8988T (cell line): ENCODE results near the gene SFRP5.

Source experiments
- DNase-seq: peaks from one replicate; pipeline ENCODE4 v3.0.0; 2011

The SFRP5 gene

DNA sequence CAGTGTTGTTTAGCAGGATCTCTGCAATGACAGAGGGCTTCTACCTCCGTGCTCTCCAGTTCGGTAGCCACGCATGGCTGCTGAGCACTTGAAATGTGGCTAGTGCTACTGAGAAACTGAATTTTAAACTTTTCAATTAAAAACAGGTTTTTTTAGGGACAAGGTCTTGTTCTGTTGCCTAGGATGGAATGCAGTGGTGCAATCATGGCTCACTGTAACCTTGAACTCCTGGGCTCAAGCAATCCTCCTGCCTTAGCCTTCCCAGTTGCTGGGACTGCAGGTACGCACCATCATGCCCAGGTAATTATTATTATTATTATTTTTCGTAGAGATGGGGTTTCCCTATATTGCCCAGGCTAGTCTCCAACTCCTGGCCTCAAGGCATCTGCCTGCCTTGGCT lies 13.4 kb upstream of the SFRP5 start:
- no peak for DNase-seq

DNA sequence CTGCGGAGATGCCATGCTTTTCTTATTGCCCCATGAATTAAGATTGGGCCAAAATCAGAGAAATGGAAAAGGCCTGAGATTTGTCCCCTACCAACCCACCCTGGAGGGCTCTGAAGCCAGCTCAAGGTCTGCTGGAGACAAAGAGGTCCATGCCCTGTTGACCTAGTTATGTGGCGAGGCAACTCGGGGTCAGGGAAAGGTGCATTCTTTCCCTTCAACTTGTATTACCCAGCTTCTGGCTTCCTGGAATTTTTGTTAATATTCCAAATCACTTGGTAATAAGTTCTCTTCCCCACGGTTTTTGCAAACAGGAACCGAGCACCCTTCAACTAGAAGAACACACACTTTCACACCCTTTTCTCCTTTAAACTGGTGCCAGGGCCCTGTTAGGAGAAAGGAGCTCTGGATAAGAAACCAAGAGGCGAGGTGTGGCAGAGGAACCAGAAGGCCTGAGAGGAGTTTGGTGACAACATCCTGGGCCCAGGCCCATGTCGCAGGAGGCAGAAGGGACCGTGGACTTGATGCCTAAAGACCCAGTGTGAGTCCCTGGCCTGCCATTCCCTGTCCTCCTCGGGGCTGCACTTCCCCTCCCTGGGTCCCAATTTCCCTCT lies 12.5 kb upstream of the SFRP5 start:
- DNase-seq, result no peak

DNA sequence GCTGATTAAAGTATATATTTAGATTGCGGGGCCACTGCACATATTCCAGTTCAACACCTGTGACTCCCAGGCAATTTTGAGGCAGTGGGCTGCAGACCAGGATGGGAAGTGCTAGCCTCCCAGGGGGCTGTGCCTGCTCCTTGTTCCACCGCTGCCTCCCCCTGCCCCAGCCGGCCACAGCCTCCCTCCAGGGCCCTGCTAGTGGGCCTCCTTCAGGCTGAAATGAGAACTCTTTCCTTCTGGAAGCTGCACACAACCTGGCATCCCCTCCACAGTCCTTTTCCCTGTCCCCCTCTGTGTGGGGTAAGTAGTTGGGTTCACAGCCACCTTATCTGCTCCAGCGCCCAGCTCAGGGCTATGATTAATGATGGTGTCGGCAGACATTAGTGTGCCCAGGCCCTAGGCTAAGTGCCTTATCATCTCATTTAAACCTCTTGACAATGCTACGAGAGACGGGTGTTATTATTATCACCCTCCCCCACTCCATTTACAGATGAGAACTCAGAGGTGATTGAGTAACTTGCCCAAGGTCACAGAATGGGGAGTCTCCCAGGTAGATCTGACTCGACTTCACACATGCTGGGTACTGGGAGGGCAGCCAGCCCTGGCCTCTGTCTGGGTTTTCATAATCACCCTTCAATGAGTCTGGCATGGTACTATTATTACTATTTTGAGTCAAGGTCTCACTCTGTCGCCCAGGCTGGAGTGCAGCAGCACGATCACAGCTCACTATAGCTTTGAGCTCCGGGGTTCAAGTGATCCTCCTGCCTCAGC lies 10.8 kb upstream of the SFRP5 start:
- DNase-seq, result no peak

DNA sequence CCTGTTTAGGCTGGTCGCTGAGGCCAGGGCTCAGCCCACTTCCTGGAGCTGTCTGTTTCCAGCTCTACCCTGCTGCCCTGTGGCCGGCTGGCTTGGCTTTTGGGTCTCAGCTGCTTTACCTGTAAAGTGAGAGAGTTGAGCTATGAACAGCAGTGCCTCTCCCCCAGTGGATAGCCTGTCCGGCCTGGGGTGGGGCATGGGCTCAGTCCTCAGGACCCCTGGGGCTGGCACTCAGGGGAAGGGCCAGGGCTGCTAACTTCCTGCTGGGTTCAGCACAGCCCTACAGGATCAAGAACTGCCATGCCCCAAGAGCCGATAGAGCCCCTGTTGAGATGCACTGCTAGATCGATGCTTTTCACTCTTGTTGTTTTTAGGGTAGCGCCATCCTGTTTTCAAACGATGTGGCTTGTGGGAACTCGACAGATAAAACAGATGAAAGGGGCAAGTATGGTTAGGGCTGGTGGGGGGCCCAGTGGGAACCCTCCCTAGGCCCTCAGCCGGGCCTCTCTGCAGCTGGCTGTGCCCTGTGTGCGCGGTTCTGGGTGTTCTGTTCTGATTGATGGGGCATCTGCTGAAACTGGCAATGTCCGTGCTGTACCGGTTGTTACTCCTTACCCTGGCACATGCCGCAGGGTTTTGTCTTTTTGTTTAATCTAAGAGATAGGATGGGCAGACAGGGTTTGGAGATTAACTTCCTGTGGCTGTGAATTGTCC lies 10.0 kb upstream of the SFRP5 start:
- DNase-seq, result no peak

DNA sequence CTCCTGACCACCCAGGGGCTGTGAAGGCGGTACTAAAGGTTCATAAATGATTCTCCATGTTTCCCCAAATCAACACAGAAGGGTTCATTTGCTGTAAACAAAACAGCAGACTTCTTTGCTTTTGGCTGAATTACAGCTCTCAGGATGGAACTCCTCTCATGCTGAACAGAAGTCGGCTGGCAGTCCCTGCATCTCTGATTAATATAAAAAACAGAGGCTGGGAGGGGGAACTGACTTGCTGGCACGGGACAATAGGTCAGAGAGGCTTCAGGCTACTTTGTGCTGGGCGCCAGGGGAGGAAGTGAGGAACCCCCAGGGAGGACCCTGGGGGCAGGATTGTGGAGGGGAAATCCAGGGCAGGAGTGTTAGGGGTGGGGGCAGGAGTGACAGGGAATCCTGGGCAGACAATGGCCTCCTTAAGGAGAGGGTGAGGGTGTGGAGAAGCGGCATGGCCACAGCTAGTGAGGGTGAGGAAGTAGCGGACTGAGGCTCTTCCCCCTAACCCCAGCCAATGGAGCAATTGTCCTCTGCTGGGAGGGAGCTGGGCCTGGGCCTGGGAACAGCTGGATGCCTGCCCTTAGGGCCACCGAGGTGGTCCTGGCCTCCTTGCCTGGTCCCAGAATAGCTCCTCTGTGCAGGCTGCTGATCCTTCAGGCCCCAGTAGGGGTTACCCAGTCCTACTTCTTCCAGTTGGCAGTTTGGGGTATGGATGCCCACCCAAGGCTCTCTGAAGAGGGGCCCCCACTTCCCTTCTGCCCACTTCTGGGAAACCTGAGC lies 9.2 kb upstream of the SFRP5 start:
- DNase-seq, result no peak

DNA sequence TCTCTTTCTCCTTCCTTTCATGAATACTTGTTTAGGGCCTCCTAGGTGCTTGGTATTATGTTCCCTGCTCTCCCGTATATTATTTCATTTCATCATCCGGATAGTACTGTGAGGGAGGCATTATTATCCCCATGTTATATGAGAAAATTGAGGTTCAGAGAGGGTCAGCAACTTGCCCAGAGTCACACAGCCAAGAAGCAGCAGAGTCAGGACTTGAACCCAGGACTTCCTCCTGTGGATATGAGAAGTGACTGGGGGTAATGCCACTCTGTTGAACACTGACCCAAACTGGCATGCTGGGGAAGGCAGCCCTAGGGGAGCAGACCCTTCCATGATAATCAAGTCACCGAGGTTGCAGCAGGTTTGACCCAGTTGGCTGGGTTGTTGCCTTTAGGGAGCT lies 8.2 kb upstream of the SFRP5 start:
- no peak for DNase-seq

DNA sequence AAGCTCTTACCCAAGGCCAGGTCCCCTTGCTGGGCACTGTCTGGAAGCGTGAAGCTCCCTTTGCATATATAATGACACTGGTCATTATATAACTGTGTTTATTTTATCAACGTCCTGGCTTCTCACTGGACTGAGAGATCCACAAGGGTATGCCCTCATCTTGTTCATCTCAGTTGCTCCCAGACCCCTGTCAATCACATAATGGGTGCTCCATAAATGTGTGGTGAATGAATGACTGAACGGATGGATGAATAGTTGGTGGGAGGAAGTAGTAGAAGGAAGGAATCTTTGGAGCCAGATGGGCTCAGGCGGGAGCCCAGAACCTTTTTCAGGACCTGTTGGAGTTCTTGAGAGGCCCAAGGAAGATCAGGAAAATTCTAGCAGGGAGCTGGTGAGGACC lies 7.7 kb upstream of the SFRP5 start:
- DNase-seq, result no peak

DNA sequence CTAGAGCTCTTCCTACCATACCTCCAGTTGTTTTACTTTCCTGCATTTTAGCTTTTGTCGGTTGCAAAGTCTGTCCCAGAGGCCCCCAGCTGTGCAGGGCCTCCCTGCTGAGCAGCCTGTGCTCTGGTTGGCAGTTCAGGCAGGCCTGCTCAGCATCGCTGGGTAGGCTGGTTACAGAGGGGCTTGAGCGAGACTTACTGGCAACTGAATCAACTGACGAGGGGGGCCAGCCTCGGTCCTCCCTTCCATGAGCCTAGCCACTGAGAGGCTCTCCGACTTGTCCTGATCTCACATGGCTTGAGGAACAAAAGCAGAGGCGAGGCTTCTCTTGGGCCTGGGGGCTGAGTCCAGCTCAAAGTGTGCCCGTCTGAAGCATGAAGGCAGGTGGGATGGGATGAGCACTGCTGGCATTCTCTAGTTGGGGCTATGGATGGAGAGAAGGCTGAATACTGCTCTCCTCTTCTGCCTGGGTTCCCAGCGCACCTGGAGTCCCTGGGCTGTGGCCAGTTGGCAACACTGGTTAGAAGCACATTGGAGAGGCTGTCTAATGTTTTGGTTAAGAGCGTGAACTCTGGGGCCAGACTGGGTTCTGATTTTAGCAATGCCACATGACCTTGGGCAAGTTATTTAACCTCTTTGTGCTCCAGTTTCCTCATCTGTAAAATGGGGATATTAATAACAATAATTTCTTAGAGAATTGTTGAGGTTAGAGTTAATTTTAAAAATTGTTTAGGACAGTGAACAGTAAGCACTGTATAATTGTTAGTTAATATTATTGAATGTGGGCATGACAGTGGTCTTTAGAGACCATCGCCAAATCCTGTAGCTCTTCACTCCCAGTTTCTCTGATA lies 6.9 kb upstream of the SFRP5 start:
- no peak for DNase-seq

DNA sequence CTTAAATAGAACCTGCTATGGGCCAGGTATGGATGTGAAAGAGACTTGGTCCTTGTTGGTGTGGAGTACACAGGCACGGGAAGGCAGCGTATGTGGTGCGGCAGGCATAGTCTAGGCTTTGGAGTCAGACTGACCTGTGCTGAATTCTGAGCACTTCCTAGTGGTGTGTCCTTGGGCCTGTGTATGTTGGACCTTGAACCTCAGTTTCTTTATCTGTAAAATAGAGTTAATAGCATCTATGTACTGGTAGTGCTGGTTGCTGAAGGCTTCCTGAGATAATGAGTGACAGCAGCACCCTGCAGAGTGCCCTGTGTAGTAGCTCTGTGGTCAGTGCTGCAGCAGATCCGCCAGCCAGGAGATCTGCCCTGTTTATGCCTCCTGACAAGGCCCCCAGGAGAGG lies 5.3 kb upstream of the SFRP5 start:
- no peak for DNase-seq

DNA sequence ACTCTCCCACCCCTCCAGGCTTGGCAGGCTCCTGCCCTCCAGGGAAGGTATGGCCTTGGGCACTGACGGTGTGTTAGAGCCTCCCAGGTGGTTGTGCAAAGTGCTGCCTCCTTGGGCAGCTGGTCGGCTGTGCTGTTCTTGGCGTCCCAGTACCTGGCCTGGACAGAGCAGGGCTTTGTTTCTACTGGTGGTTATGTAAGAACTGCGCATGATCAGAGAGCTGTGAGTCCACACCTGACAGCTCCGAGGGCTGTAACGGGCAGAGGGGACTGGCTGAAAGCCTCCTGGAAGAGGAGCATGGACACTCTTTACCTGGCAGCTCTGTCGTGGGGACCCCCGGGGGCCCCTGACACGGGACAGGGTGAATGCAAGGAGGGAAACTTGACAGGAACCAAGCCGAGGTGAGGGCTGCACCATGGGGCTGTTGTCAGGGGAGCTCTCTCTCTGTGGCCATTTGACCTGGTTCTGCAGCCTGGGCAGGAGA lies 3.1 kb upstream of the SFRP5 start:
- DNase-seq, result no peak

DNA sequence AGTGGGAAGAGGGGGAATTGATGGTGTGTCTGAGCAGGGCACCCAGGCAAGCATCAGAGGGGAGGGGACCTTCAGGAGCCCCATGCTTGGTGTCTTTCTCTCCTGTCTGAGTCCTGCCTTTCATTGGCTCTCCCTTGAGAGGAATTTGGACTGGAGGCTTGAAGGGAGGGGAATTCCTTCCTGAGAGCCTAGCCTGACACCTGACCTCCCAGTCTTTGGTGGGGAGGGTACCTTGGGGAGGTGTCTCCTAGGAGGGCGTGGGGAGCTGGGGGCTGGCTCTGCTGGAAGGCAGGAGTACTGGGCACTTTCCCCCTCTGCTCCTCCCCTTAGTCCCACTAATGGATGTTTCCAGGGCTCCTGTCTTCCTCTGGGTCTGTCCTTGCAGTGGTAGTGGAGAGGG lies 1.3 kb upstream of the SFRP5 start:
- DNase-seq, result no peak

DNA sequence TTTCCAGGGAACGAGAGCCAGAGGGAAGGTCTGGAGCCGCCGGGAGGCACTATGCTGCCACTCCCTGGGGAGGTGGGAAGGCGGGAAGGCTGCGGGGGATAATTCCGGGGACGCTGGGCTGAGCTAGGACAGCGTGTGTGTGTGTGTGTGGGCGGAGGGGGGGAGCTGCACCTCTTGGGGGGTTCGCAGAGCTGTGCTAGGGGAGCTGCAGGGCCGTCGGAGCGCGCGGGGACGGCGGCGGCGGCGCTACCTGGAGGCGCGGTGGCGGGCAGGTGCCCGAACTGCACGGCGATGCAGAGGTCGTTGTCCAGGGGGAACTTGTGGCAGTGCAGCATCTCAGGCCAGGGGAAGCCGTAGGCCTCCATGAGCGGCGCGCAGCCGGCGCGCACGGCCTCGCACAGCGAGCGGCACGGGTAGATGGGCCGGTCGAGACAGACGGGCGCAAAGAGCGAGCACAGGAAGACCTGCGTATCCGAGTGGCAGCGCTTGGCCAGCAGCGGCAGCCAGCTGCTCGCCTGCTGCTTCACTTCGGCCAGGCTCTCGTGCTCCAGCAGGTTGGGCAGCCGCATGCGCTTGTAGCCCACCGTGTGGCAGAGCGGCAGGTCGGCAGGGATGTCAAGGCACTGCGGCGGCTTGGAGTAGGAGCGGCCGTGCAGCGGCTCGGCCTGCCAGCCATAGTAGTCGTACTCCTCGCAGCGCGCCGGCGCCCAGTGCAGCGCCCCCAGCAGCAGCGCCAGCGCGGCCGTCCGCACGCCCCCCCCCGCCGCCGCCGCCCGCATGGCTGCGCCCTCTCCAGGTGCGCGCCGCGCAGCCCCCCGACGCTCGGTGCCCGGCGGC lies 526 bp downstream of the SFRP5 start:
- peak; percentile 84 for DNase-seq

DNA sequence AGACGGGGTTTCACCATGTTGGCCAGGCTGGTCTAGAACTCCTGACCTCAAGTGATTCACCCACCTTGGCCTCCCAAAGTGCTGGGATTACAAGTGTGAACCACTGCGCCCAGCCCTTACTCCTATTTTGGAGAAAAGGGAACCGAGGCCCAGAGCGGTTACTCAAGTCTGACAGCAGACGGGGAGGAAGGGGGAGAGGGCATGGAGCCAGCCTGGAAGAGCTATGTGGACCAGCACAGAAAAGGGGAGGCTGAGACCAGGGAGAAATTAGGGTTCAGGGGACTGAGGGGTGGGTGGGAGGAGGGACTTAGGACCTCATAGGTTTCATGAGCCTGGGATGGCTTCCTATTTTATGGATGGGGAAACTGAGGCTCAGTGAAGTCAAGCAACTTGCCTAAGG lies 1.5 kb downstream of the SFRP5 start:
- no peak for DNase-seq

DNA sequence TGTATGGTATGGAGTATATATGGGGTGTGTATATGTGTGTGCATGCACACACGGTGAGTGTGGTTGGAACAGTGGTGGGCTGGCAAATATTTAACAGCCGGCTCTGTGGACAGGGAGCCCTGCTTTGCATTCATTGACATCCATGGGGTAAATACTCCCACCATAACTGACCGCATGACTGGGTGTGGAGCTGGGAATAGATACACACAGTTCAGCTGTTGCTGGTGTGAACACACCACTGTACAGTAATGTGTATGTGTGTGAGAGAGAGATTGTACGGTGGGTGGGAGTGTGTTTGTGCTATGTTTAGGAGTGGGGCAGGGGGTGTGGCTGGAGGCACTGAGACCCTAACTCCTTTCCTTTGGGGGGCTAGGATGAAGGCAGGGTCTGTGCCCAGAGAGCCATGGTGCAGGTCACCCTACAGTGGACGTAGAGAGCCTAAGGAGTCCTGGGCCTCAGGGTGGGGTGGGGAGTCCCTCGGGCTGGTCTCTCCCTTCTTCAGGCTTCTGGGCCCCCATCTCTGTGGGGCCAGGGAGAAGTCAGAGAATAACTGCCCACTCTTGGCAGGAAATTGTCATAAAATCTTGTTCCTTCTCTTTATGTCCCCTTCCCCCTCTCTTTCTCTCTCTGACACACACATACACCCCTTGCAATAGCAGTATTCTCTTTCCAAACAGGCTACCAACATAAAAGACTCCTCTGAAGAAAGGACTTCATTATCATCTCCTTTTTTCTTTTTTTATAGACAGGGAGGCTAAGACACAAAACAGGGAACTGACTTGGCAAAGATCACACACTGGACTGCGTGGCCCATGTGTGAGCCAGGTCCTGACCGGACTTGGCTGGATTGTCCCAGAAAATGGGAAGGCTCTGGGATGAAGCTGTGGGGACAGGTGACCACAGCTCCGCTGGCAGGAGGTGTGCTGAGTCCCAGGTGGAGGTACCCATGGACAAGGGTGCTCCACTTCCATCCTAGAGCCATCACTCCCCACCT lies 3.2 kb downstream of the SFRP5 start:
- DNase-seq, result peak; percentile 10

DNA sequence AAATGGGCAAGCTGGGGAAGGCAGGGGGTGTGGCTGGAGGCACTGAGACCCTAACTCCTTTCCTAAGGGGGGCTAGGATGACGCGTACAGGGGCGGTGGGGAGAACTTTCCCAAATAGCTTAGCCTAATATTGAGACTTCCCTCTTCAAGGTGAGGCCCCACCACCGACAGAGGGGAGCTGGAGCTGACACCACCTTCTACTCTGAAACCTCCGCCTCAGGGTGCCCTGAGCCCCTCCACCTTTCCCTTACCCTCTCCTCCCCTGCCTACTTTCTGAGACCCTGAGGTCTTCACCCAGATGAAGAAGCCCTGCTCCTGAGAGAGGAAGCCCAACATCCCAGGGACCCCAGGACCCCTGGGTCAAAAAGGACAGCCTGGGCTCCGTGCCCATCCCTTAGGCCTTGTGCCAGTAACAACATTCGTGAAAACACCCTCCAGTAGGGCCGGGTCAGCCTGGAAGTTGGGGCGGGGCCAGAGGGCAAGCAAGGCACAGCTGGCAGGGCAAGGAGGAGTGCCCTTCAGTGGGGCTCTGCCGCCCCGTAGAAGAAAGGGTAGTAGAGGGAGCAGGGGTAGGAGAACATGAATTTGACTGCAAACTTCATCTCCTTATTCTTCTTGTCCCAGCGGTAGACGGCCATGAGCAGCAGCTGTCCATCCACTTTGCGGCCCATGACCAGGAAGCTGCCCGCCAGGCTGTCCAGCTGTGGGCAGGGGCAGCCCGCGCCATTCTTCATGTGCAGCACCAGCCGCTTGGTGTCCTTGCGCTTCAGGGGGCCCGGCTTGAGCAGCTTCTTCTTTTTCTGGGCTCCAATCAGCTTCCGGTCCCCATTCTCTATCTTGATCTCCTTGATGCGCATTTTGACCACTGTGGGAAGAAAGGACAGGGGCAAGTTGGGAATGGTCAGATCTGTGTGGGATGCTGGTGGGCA lies 4.5 kb downstream of the SFRP5 start:
- peak; percentile 20 for DNase-seq

DNA sequence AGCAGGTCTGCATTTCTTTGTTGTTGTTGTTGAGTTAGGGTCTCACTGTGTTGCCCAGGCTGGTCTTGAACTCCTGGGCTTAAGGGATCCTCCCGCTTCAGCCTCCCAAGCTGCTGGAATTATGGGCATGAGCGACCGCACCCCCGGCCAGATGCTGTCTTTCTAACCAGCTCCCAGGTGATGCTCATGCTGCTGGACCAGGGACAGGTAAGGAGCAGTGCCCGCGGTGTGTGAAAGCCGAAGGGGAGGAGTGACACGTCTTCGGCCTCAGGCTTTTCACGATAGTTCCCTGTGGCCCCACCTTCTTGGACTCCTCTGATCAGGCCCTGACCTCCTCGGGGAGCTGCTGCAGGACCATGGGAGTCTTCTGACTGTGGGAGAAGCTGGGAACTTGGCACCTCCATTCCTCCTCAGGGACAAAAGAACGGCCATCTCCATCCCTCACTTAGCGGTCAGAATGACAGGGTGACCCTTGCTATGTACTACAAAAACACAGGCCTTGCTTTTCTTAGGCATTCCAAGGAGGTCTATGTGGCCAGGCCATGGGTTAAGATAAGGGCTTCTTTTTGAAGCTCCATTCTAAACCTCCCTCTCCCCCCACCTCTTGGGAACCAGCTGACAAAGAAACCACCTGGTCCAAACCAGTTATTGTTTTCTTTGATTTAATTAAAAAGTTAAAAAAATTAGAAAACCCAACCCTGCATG lies 5.5 kb downstream of the SFRP5 start:
- peak; percentile 7 for DNase-seq

DNA sequence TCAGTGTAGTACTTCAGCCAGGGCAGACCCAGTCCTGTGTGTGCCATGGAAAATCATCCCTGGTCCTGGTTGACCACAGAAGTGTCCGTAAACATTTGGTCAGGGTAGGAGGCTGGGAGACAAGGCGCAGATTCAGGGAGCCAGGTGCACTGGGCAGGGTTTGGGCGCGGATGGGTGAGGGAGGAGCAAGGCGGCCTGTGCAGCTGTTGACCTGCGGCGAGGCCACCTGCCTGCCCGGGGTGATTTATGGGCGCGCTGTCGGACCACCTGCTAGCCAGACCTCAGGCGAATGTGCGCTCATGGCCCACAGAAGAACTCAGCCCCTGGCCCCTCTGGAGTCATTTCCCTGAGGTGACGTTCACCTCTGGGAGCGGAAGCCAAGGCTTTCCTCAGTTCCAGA lies 6.6 kb downstream of the SFRP5 start:
- DNase-seq, result no peak

DNA sequence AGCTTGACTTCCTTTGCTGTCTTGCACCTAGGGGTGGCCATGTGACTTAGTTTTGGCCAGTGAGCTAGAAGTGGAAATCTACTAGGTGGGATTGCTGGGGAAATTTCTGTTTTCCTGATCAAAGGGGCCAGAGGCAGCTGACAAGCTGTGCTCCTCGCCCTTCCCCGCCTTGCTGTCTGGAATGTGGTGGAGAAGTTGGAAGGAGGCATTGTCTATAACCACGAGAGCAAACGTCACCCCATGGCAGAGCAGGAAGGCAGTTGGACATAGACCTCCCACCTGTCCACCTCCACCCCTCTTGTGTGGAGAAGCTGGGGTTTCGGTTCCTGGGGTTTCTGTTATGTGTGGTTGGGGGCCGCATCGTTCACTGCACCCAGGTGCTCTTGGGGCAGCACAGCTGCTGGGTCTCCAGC lies 7.3 kb downstream of the SFRP5 start:
- DNase-seq, result no peak
